Transverse colon (tissue), 4 donors: ENCODE measurements around the gene MGMT. TPM values are rescaled to one million over a fixed set of nuclear protein-coding genes. Genes with fewer than 3 reads are reported as not detected.

ENCODE experiments used
- DNase-seq: peaks from one replicate; pipeline ENCODE4 v3.0.0-alpha.2; 2019
- H3K27ac ChIP-seq, 4 donors: fragments of 200-600 bp; sonication (generic); 2 replicates each; pipeline ENCODE4 v1.5.1; 2016 to 2018; ENCODE audit warnings: inconsistent platforms in 4 of 4
- H3K27me3 ChIP-seq: fragments of 200-600 bp; sonication (generic); 2 replicates; pipeline ENCODE4 v1.5.1; 2017; ENCODE audit warnings: inconsistent platforms
- H3K36me3 ChIP-seq, 4 donors: fragments of 200-600 bp; sonication (generic); 2 replicates each; pipeline ENCODE4 v1.5.1; 2017 to 2019; ENCODE audit warnings: inconsistent platforms in 4 of 4
- H3K4me1 ChIP-seq, 4 donors: fragments of 200-600 bp; sonication (generic); 2 replicates each; pipeline ENCODE4 v1.5.1; 2017 to 2020; ENCODE audit warnings: inconsistent platforms in 4 of 4
- H3K4me3 ChIP-seq, 4 donors: fragments of 200-600 bp; sonication (generic); 1 replicate in 1 of 4; 2 replicates in 3 of 4; pipeline versions ENCODE4 v1.5.1 to v1.6.1; 2017 to 2019; ENCODE audit warnings: inconsistent platforms in 4 of 4
- H3K9me3 ChIP-seq, 2 donors: fragments of 200-600 bp; sonication (generic); 2 replicates each; pipeline ENCODE4 v1.5.1; 2017 to 2019; ENCODE audit warnings: inconsistent platforms in 2 of 2
- EP300 ChIP-seq: sonication (generic); formaldehyde crosslinking; IDR thresholded peaks from one replicate; pipeline ENCODE4 v1.6.1; 2017; ENCODE audit warnings: antibody characterized with exemption, low read depth
- POLR2A ChIP-seq: fragments of 450-650 bp; IDR thresholded peaks from one replicate; pipeline ENCODE4 v1.6.1; 2016; ENCODE audit warnings: antibody characterized with exemption, mild to moderate bottlenecking, moderate library complexity
- POLR2AphosphoS5 ChIP-seq, 3 donors: sonication (generic); formaldehyde crosslinking; IDR thresholded peaks; one replicate each; pipeline ENCODE4 v1.6.1; 2016; ENCODE audit warnings: antibody characterized with exemption in 3 of 3
- WGBS, 2 donors: methylation state at CpG; one replicate each; pipeline ENCODE4 v1.1.5; 2018; ENCODE audit warnings: low coverage in 1 of 2; 5-methylcytosine and 5-hydroxymethylcytosine counted together
- in situ Hi-C, 4 donors: fragments of 200-750 bp; cut with MboI; loops; one replicate each; pipeline versions ENCODE4 v1.15.0 to v1.15.1; 2017; ENCODE audit warnings: low sequenced_read_pairs in 3 of 4, low pct_ligation_motif_present in 1 of 4, low pct_unique_long_range_greater_than_20kb in 1 of 4
- intact Hi-C: fragments of 100-400 bp; cut with DNase I; formaldehyde crosslinking; loops from one replicate; pipeline ENCODE4 v1.15.1; 2023; ENCODE audit warnings: low total_unique reads
- total RNA-seq, 4 donors: library from RNA; depleted of rRNA; stranded (reverse); fragments of >200 nt; gene quantifications; one replicate each; pipeline ENCODE4 v1.1.0, GENCODE V29; 2016
- TF ChIP-seq, protein P1 (sequence below), 5 experiments: fragments of 200-600 bp in 3 of 5; fragments of 450-650 bp in 2 of 5; sonication (generic) in 3 of 5; IDR thresholded peaks; 1 replicate in 2 of 5; 2 replicates in 3 of 5; pipeline ENCODE4 v1.5.1; 2016 to 2017; ENCODE audit warnings: antibody characterized with exemption in 5 of 5, inconsistent platforms in 3 of 5, mild to moderate bottlenecking in 2 of 5, moderate library complexity in 1 of 5

MGMT gene
- total RNA-seq, 4 donors from 2014 or later = 6.6 to 28.9 (median 14.0) TPM

DNA sequence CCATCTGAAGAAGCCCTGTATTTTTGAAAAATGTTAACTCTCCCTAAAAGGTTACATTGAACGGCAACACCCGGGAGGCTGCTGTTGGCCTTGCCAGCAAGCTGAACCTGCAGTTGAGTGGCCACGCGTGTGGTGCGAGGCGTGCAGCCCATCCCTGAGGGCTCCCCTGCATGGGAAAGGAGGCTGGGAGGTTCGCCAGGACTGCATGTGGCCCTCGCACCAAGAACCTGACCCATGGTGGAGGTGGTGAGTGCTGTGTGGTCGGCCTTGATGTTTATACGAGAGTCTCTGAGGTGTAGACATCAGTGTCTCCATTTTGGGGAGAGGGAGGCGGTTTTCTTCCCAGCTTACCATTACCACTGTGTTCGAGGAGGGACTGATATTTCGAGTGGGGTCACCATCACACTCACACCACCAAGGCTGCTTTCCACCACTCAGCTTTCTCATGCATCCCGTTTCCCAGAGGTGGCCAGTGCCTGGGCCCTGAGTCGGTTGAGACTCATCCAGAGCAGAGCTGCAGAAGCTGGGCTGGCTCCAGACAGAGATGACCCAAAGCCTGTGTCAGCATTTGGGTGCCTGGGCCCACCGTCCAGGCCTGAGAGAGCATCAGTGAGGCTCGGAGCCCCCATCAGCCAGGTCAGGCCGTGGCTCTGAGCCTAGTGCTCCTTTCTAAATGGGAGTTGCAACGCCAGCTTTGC lies 274.4 kb downstream of the MGMT start:
- intact Hi-C loops = no loop called here
- TF ChIP-seq, protein P1, sequence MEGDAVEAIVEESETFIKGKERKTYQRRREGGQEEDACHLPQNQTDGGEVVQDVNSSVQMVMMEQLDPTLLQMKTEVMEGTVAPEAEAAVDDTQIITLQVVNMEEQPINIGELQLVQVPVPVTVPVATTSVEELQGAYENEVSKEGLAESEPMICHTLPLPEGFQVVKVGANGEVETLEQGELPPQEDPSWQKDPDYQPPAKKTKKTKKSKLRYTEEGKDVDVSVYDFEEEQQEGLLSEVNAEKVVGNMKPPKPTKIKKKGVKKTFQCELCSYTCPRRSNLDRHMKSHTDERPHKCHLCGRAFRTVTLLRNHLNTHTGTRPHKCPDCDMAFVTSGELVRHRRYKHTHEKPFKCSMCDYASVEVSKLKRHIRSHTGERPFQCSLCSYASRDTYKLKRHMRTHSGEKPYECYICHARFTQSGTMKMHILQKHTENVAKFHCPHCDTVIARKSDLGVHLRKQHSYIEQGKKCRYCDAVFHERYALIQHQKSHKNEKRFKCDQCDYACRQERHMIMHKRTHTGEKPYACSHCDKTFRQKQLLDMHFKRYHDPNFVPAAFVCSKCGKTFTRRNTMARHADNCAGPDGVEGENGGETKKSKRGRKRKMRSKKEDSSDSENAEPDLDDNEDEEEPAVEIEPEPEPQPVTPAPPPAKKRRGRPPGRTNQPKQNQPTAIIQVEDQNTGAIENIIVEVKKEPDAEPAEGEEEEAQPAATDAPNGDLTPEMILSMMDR (IDR thresholded peaks at IDR 0.05) = no peak
- no peak for TF ChIP-seq POLR2AphosphoS5 (IDR thresholded peaks at IDR 0.05)
- no peak for TF ChIP-seq EP300
- no peak for TF ChIP-seq POLR2A
- no peak for DNase-seq
- no peak overlapping the region for H3K4me3 ChIP-seq
- WGBS, 2 donors = 88% methylated on average over 19 of the region's 19 CpGs; no CpG with 5 or more reads in 1 of the 2 donors
- in situ Hi-C loops = no loop called here
- peaks cover 0 to 1% of the 10 kb centered on the region in 2 donors for H3K9me3 ChIP-seq
- no peaks in the 10 kb centered on the region for H3K27me3 ChIP-seq
- H3K4me1 ChIP-seq = no peaks in the 10 kb centered on the region
- no peak overlapping the region for H3K27ac ChIP-seq
- H3K36me3 ChIP-seq = no peaks in the 10 kb centered on the region

DNA sequence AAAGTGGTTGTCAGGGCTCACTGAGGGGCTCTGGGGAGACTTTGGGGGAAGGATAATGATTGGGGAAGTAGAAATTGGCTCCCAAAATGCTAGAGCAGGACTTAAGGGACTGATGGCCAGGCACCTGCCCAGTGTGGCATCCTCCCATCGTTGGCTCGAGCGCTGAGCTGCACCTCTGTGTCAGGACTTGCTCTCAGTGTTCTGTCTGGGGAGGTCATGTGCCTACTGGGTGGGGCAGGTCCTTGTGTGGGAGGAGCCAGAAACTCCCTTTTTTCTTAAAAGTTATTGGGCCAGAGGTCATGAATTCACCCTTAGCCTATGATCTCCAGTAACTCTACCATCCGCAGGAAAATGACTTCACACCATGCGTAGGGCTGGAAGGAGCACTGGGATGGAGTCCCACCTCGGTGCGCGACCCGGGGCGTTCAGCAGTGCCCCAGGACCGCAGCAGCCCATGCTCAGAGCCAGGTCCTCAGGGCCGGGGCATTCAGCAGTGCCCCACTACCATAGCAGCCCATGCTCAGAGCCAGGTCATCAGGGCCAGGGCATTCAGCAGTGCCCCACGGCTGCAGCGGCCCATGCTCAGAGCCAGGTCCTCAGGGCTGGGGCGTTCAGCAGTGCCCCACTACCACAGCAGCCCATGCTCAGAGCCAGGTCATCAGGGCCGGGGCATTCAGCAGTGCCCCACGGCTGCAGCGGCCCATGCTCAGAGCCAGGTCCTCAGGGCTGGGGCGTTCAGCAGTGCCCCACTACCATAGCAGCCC lies 275.1 kb downstream of the MGMT start:
- no peak for DNase-seq

DNA sequence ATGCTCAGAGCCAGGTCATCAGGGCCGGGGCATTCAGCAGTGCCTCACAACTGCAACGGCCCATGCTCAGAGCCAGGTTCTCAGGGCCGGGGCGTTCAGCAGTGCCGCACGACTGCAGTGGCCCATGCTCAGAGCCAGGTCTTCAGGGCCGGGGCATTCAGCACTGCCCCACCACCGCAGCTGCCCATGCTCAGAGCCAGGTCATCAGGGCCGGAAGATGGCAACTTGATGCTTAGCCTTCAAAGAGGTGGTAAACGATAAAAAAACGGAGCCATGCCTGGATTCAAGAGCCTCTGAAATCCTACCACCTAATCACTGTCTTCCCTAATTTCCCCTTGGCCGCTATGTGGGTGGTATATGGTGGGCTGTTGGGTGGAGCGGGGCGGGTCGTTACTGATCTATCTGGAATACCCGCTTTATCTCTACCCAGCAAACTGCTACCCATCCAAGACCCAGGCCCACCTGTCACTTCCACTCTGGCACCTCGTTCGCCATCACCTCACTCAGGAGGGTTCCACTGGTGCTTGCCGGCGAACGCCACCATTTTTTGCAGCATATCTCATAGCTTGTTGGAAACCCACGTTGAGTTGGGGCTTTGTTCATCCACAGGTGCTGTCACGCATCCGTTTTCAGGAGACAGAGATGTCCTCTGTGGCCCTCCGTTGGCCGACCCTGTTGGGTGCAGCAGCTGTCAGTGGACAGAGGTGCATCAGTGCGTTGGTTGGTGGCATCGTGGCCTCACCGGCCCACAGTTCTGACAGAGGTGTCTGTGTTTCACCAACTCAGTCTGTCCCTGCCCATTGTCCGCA lies 275.9 kb downstream of the MGMT start:
- WGBS, 2 donors = 95% methylated on average over 30 of the region's 30 CpGs; no CpG with 5 or more reads in 1 of the 2 donors
- intact Hi-C loops = no loop called here
- no peak overlapping the region for H3K4me3 ChIP-seq
- TF ChIP-seq EP300 (no peak), POLR2AphosphoS5 (IDR thresholded peaks at IDR 0.05) (no peak), POLR2A (no peak)
- TF ChIP-seq, protein P1 (IDR thresholded peaks at IDR 0.05) = no peak
- no peaks in the 10 kb centered on the region for H3K36me3 ChIP-seq
- peaks cover 0 to 10% of the 10 kb centered on the region in 2 donors for H3K9me3 ChIP-seq
- in situ Hi-C loops = no loop called here
- H3K4me1 ChIP-seq = no peaks in the 10 kb centered on the region
- no peak overlapping the region for H3K27ac ChIP-seq
- DNase-seq = no peak
- H3K27me3 ChIP-seq = no peaks in the 10 kb centered on the region

More for the DNA sequence above, 275.1 kb downstream of the MGMT start:
- in situ Hi-C loops (no loop called here), intact Hi-C loops (no loop called here)
- Histone ChIP-seq H3K36me3 (no peaks in the 10 kb centered on the region), H3K4me3 (no peak overlapping the region), H3K9me3 (peaks cover 0 to 9% of the 10 kb centered on the region in 2 donors), H3K27me3 (no peaks in the 10 kb centered on the region), H3K4me1 (no peaks in the 10 kb centered on the region), H3K27ac (no peak overlapping the region)
- no peak for TF ChIP-seq POLR2A
- TF ChIP-seq EP300 = no peak
- TF ChIP-seq, protein P1 (IDR thresholded peaks at IDR 0.05) = no peak
- TF ChIP-seq POLR2AphosphoS5 (IDR thresholded peaks at IDR 0.05) = no peak
- 95% methylated on average over 19 of the region's 19 CpGs; no CpG with 5 or more reads in 1 of the 2 donors for WGBS, 2 donors

DNA sequence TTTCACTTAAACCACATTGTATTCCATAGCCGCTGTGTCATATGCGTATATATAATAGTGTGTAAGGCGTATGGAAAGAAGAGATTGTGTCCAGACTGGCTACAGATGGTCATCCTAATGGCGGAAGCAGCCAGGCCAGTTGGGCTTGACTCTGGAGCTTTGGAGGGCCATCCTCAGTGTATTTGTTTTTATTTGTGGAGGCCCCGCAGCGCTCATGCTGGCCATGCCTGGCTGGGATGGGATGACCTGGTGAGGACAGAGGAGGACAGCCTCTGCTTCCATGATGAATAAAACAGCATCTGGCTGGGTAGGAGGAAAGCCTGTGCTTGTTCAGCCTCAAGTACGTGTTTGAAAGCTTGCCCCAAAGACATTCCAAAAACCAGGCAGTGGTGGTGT lies 276.7 kb downstream of the MGMT start:
- Histone ChIP-seq H3K27ac (no peak overlapping the region), H3K4me1 (no peaks in the 10 kb centered on the region), H3K36me3 (no peaks in the 10 kb centered on the region), H3K4me3 (no peak overlapping the region), H3K27me3 (no peaks in the 10 kb centered on the region), H3K9me3 (peaks cover 3 to 16% of the 10 kb centered on the region in 2 donors)
- in situ Hi-C loops (no loop called here), intact Hi-C loops (no loop called here)
- 90% methylated on average over 7 of the region's 7 CpGs; no CpG with 5 or more reads in 1 of the 2 donors for WGBS, 2 donors
- no peak for TF ChIP-seq POLR2A
- TF ChIP-seq, protein P1 (IDR thresholded peaks at IDR 0.05) = no peak
- DNase-seq = no peak
